Liver (tissue), 3 donors: ENCODE results near the gene ZNF783.

Source experiments
- EGR1 ChIP-seq, 2 donors: IDR thresholded peaks; 2 replicates each; pipeline ENCODE4 v1.6.1; 2016 to 2018; ENCODE audit warnings: antibody characterized with exemption in 2 of 2, low read depth in 2 of 2
- GABPA ChIP-seq, 2 donors: IDR thresholded peaks in 1 of 2; conservative IDR thresholded peaks in 1 of 2; 2 replicates each; pipeline ENCODE4 v1.6.1; 2016; ENCODE audit warnings: antibody characterized with exemption in 2 of 2, mild to moderate bottlenecking in 1 of 2, moderate library complexity in 1 of 2
- HNF4A ChIP-seq, 2 donors: conservative IDR thresholded peaks; 2 replicates each; pipeline ENCODE4 v1.6.1; 2016; ENCODE audit warnings: antibody characterized with exemption in 2 of 2, mild to moderate bottlenecking in 2 of 2
- NR2F2 ChIP-seq: IDR thresholded peaks from 2 replicates; pipeline ENCODE4 v1.6.1; 2016; ENCODE audit warnings: antibody characterized with exemption
- RAD21 ChIP-seq, 2 donors: IDR thresholded peaks; 2 replicates each; pipeline ENCODE4 v1.6.1; 2016; ENCODE audit warnings: antibody characterized with exemption in 2 of 2, mild to moderate bottlenecking in 2 of 2
- TAF1 ChIP-seq: conservative IDR thresholded peaks from 2 replicates; pipeline ENCODE4 v1.6.1; 2016; ENCODE audit warnings: antibody characterized with exemption, mild to moderate bottlenecking
- YY1 ChIP-seq: IDR thresholded peaks from 2 replicates; pipeline ENCODE4 v1.6.1; 2016; ENCODE audit warnings: antibody characterized with exemption, mild to moderate bottlenecking
- TF ChIP-seq, protein P1 (sequence below): fragments of 150-350 bp; IDR thresholded peaks from 2 replicates; pipeline ENCODE4 v1.5.1; 2017; ENCODE audit warnings: improper control_type of control experiment, low read depth, low read length; ENCODE audit not compliant: missing input control
- TF ChIP-seq, protein P2 (sequence below): IDR thresholded peaks from 2 replicates; pipeline ENCODE4 v1.6.1; 2016; ENCODE audit warnings: antibody characterized with exemption
- TF ChIP-seq, protein P3 (sequence below): IDR thresholded peaks from 2 replicates; pipeline ENCODE4 v1.6.1; 2016; ENCODE audit warnings: antibody characterized with exemption
- TF ChIP-seq, protein P4 (sequence below): IDR thresholded peaks from 2 replicates; pipeline ENCODE4 v1.6.1; 2016; ENCODE audit warnings: antibody characterized with exemption, mild to moderate bottlenecking
- donor health status: healthy.
- donor health status: healthy.

DNA sequence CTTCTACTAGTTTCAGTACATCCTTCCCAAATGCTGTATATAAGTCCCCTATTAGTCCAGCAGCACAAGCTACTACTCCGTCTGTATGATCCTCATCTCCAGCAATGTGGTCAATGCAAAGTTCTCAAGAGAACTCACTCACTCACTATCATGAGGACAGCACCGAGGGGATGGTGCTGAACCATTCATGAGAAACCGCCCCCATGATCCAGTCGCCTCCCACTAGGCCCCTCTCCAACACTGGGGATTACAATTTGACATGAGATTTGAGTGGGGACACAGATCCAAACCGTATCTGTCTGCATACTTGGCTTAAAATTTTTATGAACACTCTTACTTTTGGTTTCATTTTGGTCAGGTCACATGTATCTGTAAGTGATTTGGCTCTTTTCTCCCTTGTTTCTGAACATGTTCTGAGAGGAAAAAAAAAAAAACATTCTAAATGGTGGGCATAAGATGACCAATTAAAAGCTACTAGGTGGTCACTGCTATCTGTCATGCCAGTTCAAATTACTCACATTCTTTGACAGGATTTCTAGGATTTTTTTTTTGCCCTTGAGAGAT is 60.1 kb downstream of the ZNF783 start:
- TF ChIP-seq, protein P1, sequence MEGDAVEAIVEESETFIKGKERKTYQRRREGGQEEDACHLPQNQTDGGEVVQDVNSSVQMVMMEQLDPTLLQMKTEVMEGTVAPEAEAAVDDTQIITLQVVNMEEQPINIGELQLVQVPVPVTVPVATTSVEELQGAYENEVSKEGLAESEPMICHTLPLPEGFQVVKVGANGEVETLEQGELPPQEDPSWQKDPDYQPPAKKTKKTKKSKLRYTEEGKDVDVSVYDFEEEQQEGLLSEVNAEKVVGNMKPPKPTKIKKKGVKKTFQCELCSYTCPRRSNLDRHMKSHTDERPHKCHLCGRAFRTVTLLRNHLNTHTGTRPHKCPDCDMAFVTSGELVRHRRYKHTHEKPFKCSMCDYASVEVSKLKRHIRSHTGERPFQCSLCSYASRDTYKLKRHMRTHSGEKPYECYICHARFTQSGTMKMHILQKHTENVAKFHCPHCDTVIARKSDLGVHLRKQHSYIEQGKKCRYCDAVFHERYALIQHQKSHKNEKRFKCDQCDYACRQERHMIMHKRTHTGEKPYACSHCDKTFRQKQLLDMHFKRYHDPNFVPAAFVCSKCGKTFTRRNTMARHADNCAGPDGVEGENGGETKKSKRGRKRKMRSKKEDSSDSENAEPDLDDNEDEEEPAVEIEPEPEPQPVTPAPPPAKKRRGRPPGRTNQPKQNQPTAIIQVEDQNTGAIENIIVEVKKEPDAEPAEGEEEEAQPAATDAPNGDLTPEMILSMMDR: no peak
- TF ChIP-seq HNF4A (conservative IDR thresholded peaks at IDR 0.05) (no peak), EGR1 (IDR thresholded peaks at IDR 0.05; ENCODE audit: low read depth in 2 of 2) (no peak), RAD21 (IDR thresholded peaks at IDR 0.05) (no peak), TAF1 (no peak), NR2F2 (no peak), YY1 (no peak), GABPA (IDR thresholded peaks at IDR 0.05 in 1 of 2, conservative IDR thresholded peaks at IDR 0.05 in 1 of 2) (no peak)
- TF ChIP-seq, protein P2, sequence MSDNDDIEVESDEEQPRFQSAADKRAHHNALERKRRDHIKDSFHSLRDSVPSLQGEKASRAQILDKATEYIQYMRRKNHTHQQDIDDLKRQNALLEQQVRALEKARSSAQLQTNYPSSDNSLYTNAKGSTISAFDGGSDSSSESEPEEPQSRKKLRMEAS: no peak
- TF ChIP-seq, protein P3, sequence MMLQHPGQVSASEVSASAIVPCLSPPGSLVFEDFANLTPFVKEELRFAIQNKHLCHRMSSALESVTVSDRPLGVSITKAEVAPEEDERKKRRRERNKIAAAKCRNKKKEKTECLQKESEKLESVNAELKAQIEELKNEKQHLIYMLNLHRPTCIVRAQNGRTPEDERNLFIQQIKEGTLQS: no peak
- TF ChIP-seq, protein P4, sequence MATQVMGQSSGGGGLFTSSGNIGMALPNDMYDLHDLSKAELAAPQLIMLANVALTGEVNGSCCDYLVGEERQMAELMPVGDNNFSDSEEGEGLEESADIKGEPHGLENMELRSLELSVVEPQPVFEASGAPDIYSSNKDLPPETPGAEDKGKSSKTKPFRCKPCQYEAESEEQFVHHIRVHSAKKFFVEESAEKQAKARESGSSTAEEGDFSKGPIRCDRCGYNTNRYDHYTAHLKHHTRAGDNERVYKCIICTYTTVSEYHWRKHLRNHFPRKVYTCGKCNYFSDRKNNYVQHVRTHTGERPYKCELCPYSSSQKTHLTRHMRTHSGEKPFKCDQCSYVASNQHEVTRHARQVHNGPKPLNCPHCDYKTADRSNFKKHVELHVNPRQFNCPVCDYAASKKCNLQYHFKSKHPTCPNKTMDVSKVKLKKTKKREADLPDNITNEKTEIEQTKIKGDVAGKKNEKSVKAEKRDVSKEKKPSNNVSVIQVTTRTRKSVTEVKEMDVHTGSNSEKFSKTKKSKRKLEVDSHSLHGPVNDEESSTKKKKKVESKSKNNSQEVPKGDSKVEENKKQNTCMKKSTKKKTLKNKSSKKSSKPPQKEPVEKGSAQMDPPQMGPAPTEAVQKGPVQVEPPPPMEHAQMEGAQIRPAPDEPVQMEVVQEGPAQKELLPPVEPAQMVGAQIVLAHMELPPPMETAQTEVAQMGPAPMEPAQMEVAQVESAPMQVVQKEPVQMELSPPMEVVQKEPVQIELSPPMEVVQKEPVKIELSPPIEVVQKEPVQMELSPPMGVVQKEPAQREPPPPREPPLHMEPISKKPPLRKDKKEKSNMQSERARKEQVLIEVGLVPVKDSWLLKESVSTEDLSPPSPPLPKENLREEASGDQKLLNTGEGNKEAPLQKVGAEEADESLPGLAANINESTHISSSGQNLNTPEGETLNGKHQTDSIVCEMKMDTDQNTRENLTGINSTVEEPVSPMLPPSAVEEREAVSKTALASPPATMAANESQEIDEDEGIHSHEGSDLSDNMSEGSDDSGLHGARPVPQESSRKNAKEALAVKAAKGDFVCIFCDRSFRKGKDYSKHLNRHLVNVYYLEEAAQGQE: no peak
